GM19193 (cell line): ENCODE measurements around the gene PVALEF.

Source experiments
- POLR2A ChIP-seq: IDR thresholded peaks from 4 replicates; pipeline ENCODE4 v1.6.1; 2011; ENCODE audit not compliant: insufficient read depth, insufficient read length; ENCODE audit errors: extremely low read depth

PVALEF gene

GRCh38 chr17:81163703-81164370, 1.5 kb upstream of the PVALEF start:
- no peak for TF ChIP-seq POLR2A

GRCh38 chr17:81164371-81165245, 699 bp upstream of the PVALEF start:
- no peak for TF ChIP-seq POLR2A

- TF ChIP-seq POLR2A: no peak
Observed at GRCh38 chr17:81166033-81166492, 756 bp downstream of the PVALEF start, which contains the start of gene AATK. Gene AATK (minus strand): TSS chr17:81166221. CDS start chr17:81165992, 229 bp downstream.

- TF ChIP-seq POLR2A: no peak
Observed at GRCh38 chr17:81167194-81167524, 1.9 kb downstream of the PVALEF start.

DNA sequence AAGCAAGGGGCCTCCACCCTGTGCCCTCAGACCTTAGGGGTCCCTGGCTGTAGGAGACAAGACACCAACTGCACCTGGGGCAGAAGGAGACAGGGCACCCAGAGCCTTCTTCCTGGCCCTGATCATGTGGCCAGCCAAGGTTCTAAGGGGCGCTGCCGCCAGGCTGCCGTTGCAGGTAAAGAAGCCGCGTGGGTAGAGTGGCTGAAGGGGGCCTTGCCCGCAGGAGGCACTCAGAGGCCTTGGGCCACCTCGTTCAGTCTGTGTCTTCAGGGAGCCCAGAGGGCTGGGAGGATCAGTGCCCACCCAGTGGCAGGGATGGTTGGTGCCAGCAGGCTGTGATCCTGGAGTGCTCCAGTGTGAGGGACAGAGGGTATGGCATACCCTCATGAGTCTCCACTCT, 2.3 kb downstream of the PVALEF start:
- no peak for TF ChIP-seq POLR2A

- TF ChIP-seq POLR2A: no peak
Observed at GRCh38 chr17:81169870-81170309, 4.6 kb downstream of the PVALEF start.

GRCh38 chr17:81170727-81171494, 5.6 kb downstream of the PVALEF start:
- no peak for TF ChIP-seq POLR2A

GRCh38 chr17:81171941-81172340, 6.6 kb downstream of the PVALEF start:
- no peak for TF ChIP-seq POLR2A

- no peak for TF ChIP-seq POLR2A
Observed at GRCh38 chr17:81173052-81173761, 7.9 kb downstream of the PVALEF start.

DNA sequence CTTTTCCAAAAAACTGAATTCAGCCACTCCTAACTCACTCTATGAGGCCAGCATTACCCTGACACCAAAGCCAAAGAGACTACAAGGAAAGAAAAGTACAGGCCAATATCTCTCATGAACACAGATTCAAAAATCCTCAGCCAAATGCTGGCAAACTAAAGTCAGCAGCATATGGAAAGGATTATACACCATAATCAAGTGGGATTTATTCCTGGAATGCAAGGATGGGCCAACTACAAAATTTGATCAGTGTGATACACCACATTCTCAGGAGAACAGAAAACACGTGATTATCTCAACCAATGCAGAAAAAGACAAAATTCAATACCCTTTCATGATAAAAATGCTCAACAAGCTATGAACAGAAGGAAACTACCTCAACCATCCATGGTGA, 8.5 kb downstream of the PVALEF start:
- no peak for TF ChIP-seq POLR2A

- TF ChIP-seq POLR2A: no peak
Observed at GRCh38 chr17:81176666-81177065, 11.4 kb downstream of the PVALEF start.

- TF ChIP-seq POLR2A: no peak
Observed at GRCh38 chr17:81178136-81179091, 13.1 kb downstream of the PVALEF start.

- no peak for TF ChIP-seq POLR2A
Observed at GRCh38 chr17:81179220-81179619, 13.9 kb downstream of the PVALEF start.
